HG03139 (cell line): Measurements from ENCODE around the gene ESR1.
A peak's percentile ranks its signal among the peaks of the same experiment; 100 is the strongest.
"Not testable (repeated sequence)": the region's sequence is repeated elsewhere in the genome, so short reads cannot be mapped to it uniquely, and the experiment has no call there.

Experiments
- ATAC-seq: cut with Tn5 transposase; IDR thresholded peaks from one replicate; pipeline ENCODE4 v1.9.1; 2021; ENCODE audit not compliant: unreplicated experiment

ESR1 gene

DNA sequence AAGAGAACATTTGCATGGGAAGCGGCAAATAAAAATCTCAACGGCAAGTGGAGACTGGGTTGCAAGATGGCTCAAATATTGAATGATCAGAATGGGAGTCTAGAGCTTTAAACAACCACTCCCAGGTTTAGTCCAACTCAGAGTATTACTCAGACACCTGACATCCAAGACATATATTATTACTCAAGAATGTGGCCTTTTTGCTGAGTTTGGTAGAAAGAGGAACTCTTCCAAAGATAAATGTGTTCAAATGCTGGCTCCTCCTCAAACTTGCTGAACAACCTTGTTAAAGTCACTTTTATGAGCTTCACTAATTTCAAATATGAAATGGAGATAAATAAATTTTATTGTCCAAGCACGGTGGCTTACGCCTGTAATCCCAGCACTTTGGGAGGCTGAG is 77.8 kb downstream of the ESR1 start:
- ATAC-seq: no peak

DNA sequence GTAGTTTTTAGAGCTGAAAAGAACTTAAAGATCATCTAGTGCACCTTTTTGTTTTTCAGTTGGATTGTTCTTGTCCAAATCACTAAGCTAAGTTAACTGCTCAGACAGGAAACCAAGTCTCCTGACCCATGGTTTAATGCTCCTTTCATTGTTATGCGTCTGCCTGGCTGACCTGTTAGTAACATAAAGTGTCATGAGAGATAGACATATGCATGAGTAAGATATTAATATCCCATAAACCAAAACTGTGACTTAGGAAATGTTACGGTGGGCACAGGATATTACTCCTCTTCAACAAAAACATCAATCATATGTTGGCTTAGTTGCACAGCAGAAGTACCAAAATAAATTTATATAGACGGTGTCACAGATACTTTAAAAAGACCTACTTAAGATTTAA is 84.0 kb downstream of the ESR1 start:
- no peak for ATAC-seq

DNA sequence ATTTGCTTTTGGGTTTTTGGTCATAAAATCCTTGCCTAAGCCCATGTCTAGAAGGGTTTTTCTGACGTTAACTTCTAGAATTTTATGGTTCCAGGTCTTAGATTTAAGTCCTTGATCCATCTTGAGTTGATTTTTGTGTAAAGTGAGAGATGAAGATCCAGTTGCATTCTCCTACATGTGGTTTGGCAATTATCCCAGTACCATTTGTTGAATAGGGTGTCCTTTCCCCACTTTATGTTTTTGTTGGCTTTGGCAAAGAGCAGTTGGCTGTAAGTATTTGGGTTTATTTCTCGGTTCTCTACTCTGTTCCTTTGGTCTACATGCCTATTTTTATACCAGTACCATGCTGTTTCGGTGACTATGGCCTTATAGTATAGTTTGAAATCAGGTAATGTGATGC is 86.9 kb downstream of the ESR1 start:
- ATAC-seq: not testable (repeated sequence)

DNA sequence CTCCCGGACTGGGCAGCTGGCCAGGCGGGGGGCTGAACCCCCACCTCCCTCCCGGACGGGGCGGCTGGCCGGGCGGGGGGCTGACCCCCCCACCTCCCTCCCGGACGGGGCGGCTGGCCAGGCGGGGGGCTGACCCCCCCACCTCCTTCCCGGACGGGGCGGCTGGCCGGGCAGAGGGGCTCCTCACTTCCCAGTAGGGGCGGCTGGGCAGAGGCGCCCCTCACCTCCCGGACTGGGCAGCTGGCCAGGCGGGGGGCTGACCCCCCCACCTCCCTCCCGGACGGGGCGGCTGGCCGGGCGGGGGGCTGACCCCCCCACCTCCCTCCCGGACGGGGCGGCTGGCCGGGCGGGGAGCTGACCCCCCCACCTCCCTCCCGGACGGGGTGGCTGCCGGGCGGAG is 91.7 kb downstream of the ESR1 start:
- ATAC-seq: not testable (repeated sequence)

DNA sequence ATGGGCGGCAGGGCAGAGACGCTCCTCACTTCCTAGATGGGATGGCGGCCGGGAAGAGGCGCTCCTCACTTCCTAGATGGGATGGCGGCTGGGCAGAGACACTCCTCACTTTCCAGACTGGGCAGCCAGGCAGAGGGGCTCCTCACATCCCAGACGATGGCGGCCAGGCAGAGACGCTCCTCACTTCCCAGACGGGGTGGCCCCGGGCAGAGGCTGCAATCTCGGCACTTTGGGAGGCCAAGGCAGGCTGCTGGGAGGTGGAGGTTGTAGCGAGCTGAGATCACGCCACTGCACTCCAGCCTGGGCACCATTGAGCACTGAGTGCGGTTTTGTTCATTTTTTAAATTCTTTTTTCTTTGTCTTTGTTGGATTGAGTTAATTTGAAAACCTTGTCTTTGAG is 92.3 kb downstream of the ESR1 start:
- ATAC-seq: not testable (repeated sequence)

DNA sequence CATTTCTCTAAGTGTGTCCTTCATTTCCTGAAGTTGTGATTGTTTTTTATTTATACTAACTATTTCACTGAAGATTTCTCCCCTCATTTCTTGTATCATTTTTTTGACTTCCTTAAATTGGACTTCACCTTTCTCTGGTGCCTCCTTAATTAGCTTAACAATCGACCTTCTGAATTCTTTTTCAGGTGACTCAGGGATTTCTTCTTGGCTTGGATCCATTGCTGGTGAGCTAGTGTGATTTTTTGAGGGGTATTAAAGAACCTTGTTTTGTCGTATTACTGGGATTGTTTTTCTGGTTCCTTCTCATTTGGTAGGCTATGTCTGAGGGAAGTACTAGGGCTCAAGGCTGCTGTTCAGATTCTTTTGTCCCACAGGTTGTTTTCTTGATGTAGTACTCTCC is 92.8 kb downstream of the ESR1 start:
- no peak for ATAC-seq

DNA sequence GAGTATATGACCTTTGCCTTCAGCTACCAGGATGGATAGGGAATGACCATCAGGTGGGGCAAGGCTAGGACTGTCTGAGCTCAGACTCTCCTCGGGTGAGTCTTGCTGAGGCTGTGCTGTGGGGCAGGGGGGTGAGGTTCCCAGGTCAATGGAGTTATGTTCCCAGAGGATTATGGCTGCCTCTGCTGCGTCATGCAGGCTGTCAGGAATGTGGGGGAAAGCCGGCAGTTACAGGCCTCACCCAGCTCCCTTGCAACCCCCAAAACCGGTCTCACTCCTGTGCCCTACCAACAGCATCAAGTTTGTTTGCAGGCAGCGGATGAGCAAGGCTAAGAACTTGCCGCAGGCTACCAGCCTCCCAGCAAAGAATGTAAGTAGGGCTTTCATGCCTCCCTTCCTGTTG is 93.5 kb downstream of the ESR1 start:
- ATAC-seq: no peak

DNA sequence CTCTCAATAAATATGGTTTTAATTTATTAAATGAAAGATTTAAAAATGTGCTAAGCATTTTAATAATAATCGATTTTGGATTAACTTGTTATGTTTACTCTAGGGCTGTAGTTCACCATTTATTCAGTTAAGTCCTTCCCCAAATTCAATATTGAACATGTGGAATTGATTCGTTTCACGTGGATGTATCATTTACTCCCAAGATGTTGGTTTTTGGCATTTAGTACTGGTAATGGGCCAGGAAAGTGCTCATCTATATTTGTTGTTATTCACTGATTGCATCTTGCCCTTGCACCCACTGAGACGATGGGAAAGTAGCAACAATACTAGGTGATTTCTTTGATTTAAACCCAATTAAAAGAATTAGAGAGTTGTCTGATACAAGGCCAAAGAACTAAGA is 97.1 kb downstream of the ESR1 start:
- ATAC-seq: no peak

DNA sequence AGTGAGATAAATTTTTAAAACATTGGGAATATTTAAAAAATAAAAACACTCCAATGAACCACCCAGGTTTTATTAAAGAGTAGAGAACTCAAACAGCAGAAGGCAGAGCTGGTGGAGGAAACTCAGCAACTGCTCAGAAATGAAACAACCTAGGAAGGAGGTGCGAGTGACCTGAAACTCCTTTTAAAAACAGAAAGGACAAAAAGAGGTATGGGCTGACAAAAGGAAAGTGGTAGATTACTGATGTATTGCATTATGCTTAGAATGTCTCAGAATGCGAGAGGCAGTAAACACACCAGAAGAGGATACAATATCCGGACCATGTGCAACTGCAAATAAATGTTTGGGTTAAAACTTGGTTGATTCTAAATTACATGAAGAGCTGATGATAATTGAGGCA is 97.6 kb downstream of the ESR1 start:
- ATAC-seq: no peak

DNA sequence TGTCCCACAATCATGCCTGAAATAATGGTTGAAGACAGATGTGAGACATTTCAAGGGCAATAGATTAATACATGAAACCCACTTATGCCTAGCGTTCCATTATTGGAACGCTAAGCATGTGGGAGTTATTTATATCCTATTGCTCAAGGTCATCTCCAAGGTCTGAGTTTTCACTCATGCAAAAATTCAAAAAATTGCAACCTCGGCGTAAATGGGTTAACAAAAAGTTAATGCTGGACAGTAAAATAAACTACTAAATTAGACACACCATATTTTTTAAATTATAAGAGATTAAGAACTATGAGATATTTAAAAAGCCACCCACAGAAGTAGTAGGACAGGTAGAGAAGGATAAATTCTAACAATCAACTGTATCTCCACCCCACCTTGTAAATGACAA is 98.4 kb downstream of the ESR1 start:
- no peak for ATAC-seq

DNA sequence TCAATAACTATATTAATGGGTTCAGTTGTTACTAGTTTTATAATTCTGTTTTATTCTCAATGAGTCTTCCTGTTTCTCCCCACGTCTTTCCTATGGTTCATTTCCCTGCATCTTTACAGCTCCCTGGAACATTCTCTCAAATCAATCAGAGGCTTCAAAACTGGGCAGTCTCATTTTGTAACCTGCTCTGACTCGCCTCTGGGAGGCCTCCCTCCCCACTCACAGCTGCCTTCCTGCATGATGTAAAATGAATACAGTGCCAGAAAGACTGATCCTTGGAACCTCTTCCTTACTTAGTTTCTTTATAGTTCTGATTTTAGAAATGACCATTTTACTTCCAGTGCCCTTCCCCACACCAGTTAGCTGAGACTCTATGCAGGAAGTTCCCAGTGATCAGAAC is 103.9 kb downstream of the ESR1 start:
- no peak for ATAC-seq

DNA sequence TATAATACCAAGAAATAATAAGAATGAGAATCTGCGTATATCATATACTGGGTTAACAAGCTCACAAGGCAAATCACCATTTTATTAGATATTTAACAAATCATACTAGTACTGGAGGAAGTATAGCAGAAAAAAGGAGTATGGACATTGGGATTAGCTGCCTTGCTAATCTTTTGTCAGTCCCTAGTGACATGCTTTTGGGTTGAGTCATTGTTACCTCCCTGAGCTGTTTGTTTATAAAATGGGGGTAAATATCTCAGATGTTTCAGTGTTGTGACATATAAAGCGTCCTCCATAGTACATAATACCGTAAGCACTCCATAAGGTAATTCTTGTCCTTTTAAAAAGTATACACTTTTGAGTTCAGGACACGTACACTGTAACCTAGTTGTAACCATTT is 107.0 kb downstream of the ESR1 start:
- ATAC-seq: no peak

DNA sequence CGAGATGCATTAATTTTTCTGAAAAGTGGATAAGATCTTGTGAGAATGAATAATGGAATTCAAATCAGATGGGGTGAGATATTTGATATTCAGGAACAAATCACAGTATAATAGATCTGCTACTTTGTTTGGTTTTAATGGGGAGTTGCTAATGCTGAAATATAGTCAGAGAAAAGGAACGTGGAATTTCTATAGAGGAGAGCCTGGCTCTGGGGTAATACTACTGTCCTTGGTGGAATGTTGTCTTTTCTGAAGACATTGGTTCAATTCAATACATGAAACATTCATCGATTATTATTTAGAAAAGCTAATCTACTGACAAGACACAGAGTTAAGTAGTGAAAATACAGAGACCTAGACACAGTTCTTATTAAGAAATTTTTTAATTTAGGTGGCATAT is 108.6 kb downstream of the ESR1 start:
- ATAC-seq: no peak

DNA sequence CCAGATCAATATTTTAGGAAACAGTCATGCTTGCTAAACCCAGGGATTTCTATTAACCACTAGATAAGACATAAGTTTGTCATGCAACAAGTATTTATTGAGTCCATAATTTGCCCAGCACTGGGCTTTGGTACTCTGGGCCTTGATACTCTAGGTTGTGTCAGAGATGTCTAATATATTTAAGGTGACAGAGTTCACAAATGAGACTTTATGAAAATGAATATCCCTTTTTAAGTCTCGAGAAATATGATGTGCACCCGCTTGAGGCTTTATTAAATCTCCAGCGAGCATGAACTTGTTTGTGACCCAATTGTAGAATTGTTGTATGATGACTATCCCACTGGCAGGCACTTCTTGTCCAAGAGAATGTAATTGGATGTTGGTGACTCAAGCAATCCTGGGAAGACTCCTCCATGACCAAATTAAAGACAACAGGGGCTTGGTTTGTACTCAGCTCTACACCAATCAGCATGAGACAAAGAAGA is 109.2 kb downstream of the ESR1 start:
- no peak for ATAC-seq

DNA sequence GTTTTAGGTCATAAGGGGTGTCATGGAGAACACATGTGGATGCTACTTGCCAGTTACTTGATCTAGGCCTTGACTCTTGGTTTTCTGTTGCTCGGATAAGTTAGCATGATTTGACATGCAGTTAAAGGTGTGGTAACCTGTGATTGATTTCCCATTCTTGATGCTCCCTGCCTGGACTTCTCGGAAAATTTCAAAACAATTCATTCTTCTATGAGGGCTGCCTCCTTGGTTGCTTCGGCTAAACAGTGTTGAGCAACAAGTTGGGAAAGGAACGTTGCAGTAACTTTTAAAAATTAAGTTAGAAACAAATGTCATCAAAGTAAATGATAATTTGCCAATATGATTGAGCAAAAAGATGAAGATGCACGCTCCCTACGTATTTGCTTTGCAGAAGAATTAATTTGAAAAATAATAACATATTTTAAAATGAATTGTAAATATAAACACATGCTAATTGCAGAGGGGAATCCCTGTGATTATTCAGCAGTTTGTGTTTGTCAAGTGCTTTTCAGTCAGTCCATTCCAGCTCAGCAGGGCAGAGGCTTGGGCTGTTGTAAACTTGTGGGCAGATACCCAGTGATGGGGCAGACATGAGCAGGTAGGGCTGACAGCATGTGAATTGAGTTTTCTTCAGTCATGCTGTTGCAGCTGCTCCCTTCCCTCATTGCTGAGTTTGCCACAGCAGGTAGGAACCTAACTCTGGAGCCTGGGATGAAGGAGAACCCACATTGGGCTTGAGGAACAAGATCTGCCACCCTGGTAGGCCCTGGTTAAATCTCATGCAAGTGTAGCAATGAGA is 110.2 kb downstream of the ESR1 start:
- ATAC-seq: no peak

DNA sequence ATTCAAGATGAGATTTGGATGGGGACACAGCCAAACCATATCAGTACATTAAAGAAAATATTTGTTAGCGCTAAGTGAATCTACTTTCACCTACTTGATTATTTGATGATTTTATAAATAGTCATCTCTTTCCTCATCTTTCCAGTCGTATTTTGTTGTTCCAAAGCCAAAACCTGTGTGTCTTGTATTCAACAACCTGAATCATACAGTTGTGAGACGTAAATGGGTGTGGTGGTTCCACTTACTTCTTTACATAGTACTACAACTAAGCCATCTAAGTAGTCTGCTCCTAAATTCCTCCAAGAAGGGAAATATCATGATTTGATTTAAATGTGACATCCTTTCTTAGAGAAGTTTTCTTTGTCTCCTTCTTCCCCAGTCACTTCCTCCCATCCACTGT is 132.8 kb downstream of the ESR1 start:
- ATAC-seq: no peak

DNA sequence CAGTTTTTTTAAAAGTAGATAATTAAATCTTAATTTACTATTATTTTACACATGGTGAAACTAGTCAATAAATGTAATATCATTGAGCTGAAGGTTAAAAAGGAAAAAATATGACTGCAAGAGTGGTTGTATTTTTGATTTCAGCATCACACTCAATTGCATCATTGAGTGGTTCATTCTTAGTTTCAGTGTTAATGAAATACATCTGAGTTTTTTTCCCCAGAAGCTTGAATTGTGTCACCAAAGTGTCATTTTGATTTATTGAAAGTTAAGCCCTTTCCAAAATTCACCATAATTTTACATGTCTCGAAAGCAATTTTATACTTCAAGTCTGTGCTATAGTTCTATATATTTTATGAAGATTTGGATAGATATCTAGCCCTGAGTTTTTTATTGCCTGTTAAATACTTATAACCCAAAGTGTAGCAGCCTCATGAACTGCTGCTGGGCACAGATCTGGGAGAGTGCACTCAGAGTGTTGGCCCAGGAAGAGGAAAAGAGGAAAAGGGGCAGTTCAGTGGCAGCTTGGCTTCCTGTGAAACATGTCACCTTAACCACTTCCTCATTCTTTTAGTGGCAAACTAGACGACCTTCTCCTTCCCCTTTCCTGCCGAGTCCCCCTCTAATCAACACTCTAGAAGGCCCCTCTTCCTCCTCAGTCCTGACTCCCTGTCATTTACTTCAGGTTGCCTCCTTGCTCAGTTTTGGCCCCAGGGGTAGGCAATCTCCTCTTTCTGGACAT is 140.7 kb downstream of the ESR1 start:
- ATAC-seq: peak; percentile 58

DNA sequence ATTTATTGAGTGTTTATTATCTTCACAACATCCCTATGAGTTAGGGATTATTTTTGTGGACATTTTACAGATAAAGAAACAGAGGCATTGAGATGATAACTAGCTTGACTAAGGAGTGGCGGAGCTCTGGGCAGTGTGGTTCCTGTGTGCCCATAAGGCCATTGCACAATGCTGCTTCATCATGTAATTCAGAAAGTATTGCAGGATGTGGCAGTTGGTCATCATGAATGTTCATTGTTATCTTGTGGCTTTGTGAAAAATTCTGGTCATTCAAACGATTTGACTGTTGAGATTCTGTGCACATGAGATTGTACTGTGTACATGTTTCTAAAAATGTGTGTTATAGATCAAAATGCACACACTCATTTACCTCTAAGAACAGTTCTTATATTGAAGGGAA is 150.8 kb downstream of the ESR1 start:
- no peak for ATAC-seq

DNA sequence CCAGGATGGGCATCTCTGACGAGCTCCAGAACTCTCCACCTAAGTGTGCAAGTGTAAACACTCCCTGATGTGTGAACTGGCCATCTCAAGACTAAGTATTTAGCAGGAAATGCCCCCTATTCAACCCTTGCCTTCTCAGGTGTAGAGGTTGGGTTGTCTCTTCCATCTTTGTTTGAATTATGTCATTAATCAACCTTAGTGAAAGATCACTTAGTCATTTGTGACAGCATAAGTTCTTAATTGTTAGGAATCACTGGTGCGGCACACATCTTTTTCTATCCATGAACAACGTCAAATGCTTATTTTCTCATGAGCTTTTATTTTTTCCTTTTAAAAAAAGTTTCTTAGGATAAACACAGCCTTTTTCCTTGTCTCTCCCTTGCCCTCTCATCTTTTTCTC is 151.6 kb downstream of the ESR1 start:
- no peak for ATAC-seq

DNA sequence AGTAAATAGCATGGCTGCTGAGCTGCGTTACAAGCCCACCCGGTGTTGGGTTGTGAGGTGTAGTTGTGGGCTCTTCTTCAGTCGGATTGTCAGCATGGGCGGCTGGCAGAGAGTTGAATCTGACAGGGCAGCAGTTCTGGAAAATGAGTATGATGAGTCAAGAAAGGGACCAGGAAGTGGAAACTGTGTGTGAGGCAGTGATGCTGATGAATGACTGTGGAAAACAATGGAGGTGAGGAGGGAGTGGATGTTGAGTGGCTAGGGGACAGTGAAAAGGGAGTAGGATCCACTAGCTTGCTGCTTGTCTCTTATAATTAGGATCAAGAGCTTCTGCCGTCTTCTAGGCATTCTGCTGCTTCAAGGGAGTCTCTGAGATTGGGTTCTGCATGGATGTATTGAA is 154.3 kb downstream of the ESR1 start:
- ATAC-seq: no peak

DNA sequence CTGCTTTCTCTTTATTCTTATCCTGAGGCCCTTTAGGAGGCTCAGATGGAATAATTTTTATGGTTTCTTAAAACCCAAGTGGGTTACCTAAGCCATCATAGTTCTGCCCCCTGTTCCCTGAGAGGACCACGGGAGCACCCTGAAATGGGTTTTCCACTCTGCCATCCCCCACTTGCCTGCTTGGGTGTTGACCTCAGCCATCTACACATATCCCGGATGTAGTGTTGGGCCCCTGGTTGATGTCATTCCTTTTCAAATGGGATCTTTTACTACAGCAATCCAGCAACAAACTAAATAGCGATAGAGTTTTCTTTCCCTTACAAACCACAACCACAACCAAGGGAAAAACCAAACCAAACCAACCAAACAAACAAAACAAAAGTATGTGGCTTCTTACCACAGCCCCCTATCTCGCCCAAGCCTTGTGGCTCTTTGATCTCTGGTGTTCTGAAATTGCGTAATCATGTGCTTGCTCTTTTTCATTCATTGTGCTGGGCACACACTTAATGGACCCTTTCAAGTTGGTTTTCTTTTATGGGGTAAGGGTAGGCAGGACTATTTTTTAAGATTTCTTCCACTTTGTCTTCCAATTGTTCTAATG is 154.9 kb downstream of the ESR1 start:
- ATAC-seq: no peak

DNA sequence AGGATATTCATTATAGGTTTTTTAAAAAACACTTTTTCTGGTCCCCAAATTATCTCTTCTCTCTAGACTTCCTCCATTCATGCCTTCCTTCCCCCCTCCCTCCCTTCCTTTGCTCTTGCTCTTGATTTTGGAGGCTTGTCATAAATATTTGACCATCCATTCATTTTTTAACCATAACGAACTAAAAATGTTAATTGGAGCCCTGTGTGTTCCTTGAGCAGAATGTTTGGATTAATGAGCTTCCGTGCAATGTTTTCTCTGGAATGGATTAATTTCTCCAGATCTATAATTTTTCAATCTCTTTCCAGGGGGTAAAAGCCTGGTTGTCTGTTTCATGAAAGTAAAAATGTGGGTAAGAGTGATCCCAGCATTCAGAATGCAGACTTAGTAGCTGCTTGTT is 155.5 kb downstream of the ESR1 start:
- ATAC-seq: no peak
